HG03575 (cell line): ENCODE data around the gene WRNIP1.

Experiments used
- ATAC-seq: cut with Tn5 transposase; IDR thresholded peaks from one replicate; pipeline ENCODE4 v1.9.1; 2021; ENCODE audit not compliant: unreplicated experiment, insufficient number of reproducible peaks, low FRiP score; ENCODE audit errors: extremely low read depth

Gene WRNIP1

DNA sequence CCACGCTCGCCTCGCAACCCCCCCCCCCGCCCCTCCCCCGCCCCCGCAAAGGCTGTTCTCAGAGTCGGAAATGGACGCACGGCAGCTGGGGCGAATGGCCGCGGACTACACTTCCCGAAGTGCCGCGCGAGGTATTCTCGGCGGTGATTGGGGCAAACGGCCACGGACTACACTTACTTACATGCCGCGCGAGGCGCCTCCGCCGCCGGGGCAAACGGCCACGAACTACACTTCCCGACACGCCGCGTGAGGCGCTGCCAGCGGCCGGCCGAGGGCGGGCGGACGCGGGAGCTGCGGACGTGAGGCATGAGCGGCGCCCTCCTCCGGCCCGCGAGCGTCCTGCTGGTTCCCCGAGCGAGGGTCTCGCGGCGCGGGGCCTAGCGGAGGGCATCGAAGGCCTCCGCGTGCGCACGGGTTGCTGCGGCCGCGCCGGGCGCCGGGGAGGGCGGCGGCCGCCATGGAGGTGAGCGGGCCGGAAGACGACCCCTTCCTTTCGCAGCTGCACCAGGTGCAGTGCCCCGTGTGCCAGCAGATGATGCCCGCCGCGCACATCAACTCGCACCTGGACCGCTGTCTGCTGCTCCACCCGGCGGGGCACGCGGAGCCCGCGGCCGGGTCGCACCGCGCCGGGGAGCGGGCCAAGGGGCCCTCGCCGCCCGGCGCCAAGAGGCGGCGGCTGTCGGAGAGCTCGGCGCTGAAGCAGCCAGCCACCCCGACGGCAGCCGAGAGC lies at the start of gene WRNIP1:
TSS of gene WRNIP1 (plus strand) at position 228 of the 730 bp plus-strand sequence. CDS start at position 458, 230 bp downstream.
- ATAC-seq, result peak; percentile 71

DNA sequence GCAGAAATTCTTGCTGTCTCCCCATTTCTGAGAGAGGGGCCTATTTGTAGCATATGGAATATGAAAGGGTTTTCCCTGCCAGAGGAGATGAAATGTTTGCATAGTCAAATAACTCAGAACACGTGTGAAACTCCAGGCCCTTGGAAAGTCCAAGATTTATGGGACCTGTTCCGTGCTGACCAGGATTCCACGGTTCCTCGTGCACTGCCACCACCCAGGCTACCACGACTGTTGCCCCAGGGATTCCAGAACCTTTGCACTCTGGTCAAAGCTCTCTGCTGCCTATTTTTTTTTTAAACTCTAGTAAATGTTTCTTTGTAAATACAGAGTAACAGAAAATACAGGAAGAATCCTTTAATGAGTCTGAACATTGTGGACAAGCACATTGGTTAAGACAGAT lies 49.5 kb upstream of the WRNIP1 start:
- no peak for ATAC-seq

DNA sequence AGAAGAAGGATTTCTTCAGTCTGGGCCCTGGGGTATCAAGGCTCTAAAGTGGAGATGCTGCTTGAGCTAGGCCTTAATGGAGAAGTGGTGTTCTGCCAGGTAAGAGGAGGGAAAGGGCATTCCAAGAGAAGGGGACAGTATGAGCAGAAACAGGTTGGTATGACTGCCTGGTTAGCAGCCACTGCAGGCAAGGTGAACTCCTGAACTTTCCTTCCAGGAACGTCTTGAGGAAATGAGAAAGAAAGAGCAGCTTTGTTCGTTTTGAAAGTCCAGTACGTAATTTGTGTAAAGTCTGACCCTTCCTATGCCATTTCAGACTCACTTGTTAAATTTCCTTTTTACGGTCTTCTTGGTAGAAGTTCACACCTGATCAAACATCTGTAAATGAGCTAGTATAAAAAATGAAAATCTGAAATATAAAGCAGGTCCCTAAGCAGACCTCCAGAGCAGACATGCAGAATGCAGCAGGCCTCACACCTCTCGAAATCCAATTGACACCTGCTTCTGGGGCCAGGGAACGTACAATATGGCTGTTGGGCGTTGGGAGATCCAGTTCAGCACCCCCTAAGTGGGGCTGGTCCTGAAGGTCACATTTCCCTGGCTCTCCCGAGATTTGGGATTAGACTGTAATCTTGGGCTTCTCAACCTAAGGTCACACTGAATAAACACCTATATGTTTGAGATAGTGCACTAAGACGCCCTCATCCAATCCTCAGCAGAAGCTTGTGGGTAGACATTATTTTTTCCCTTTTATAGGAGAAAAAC lies 48.1 kb upstream of the WRNIP1 start:
- no peak for ATAC-seq

DNA sequence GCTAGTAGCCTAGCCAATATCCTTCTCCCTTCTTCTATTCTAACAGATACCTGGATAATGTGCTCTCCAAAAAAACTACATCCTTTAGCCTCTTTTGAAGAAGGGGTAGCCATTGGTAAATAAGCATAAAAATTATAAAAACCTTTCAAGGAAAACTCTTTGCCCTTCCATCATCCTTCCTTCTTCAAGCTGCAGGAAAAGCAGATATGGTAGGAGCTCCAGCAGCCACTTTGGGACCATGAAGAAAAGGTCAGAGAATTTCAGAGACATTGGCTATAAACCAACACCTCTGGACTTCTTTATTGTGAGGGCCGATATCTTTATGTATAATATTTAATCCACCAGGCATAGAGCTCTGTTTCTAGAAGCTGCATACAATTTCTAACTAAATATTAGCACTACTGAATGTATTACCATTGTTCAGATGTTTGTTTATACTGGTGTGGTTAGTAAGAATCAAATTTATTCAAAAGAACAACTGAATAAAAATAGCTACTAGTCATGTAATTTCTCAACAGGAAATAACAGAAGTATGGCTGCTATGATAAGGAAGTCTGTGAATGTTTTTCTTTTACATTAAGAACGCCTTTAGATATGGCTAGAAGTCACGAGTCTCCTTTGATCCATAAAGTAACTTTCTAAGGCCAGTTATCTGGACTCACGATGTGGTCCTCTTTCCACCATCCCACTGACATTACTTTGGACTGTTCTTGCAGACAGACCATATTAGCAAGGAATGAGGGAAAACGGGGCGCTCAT lies 46.7 kb upstream of the WRNIP1 start:
- ATAC-seq, result no peak

DNA sequence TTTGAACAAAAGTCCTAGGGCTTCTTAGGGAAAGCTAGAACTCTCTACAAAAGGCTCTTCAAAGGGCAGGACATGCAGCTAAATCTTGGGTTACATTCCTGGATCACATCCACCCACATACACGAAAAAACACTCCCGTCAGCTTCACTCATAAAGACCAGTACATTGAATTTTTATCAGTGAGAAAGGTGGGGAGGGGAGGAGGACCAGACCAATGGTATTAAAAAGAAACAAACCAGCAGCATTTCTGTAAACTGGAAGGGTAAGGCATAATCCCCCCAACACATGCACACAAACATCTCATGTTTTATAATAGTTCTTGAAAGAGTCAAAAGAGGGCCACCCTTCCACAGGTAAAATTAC lies 46.1 kb upstream of the WRNIP1 start:
- ATAC-seq, result no peak

DNA sequence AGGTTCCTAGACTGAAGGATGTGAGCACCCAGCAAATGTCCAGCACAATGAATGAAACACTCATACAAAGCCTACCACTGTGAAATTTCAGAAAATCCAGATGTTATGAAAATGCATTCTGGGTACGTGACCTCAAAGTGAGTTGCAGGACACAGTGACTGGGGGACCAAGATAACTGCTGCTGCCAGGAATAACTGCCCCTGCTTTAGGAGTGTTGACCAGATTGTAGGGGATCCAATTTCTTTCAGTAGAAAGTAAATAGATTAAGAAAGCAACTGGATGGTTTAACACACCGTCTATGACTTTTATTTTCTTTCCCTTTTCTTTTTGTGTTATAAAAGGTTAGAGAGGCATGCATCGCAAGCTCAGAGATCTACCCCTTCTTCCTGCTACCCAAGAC lies 44.0 kb upstream of the WRNIP1 start:
- no peak for ATAC-seq

DNA sequence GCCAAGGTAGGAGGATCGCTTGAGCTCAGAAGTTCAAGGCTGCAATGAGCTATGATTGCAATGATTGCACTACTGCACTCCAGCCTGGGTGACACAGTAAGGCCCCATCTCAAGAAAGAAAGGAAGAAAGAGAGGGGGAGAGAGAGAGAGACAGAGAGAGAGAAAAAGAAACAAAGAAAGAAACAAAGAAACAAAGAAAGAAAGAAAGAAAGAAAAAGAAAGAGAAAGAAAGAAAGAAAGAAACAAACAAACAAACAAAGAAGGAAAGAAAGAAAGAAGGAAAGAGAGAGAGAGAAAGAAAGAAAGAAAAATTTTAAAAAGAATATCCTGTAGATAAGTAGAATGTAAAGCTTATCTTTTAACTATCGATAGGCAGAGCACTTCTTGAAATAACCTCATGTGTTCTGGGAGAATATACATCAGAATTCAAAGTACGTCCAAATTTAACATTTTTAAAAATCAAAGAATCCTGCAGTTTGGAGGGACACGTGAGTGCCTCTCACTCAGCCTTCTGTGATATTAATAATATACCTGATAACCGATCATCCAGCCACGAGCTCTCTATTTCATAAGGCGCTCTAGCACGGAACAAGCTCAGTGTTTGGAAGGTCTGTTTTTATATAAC lies 39.7 kb upstream of the WRNIP1 start:
- no peak for ATAC-seq

DNA sequence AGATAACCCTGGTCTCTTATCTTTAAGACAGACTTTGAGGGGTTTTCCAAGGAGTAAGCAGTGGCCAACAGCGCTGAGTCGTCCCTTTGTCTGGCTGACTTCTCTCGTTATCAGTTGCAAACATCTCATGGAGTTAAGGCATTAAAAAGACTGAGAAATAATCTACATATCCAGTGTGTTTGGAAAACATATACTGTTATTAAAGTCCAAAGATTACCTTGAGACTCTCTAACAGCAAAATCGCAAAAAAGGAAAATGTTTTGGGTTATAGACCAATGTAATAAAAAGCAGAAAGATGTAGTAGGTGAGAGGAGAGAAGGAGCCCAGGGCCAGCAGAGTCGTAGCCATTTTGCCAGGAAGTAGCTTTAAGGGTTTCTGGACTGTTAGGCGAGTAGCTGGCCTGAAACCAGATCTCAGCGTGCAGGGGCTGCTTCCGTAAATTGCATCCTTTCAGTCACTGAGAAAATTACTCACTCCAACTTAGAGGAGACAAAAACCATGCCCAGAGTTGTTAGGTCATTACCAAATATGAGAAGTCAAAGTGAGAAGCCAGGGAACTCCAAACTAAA lies 39.1 kb upstream of the WRNIP1 start:
- no peak for ATAC-seq

DNA sequence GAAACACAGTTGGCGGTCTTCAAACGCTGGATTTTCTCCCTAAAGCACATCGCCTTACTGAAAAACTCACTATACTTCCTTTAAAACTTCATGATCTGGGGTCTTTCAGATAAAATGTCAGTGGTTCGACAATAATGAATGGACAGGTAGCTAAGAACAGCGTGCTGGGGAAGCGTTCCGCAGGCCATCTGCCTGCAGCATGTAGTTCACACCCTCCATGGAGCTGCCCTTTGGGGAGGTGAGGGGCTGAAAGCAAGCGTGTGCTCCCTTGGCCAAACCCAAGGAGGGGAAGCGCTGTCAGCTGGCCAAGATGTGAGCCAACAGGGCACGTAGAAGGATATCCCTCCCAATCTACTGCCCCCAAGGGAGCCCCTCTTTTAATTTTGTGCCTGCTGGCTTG lies 35.3 kb upstream of the WRNIP1 start:
- ATAC-seq, result no peak

DNA sequence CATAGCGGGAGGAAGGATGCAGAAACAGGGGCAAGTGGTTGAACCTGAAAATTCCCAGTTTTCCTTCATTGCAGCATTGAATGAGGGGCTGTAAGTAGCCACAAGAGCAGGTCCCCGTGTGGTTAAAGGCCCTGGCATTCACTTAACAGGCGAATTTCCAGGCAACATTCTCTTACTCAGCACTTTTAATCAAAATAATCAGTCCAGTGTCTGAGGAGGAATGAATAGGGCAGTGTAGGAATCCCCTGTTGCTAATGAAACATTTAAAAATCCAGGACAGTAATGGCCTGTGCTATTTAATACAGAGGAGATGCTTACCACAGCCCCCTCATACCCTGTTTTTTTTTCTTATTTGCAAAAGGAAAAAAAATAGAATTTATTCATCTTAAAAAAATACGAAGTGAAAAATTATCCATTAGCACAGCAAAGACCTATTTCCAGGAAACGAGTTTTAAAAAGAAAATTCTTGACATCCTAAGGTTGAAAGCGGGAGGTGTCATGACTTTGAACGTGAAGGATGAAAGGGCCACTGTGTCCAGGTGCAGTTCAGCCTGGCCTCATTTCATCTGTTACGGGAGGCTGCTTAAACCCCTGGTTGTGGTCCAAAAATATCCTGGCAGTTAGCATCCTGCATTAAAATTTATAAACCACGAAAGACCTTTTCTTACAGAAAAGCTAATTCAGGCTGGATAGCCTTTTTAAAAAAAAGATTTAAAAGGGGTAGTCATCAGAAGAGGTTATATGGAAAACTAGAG lies 34.7 kb upstream of the WRNIP1 start:
- no peak for ATAC-seq

DNA sequence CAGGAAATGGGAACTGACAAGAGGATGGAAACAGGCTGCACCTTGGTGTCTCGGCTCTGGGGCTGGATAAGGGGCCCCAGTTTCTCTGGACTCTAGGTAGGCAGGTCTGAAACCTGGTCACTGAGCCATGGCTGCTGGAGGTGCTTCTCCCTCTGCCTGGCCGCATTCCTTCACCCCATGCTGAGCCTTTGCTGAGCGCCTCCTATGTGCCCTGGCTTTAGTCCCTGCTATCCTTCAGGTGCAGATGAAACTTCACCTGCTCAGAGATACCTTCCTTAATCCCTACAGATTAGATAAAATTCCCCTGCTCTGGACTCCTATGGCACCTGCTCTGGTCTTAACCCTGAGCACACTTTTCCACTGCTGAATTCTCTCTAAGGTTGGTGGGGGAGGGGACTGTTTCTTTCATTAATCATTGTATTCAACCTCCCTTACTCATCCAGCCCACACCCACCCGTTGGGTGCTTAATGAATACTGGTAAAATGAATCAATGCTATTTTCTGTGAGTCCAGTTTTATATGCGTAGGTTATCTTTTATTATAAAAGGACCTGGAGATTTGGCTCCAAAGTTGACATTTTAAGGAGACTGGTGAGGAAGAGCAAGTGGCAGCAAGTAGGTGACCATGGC lies 33.8 kb upstream of the WRNIP1 start:
- no peak for ATAC-seq

DNA sequence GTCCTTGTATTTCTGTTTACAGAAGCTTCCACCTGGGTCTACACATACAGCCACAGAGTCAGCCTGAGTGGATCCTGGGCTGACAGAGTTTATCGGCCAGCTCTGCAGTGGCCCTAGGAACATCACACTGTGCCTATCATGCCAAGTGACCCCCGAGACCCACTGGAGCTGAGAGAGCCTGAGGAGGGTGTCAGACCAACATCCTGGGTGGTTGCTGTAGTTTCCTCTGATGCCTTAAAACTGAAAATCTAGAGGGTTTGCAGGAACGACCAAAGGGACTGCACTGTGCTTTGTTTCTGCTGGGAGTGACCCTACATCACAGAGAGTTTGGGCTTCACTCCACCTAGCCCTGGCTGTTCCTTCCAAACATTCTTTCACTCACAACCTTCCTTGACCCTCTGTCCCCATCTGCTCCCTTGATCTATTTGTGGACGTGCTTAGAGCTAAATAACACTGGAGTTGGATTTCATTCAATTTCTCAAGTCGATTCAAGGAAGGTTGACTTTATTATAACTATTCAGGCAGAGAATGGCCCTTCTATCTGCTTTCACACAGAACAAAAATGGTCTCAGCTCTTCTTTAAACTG lies 32.6 kb upstream of the WRNIP1 start:
- ATAC-seq, result no peak

DNA sequence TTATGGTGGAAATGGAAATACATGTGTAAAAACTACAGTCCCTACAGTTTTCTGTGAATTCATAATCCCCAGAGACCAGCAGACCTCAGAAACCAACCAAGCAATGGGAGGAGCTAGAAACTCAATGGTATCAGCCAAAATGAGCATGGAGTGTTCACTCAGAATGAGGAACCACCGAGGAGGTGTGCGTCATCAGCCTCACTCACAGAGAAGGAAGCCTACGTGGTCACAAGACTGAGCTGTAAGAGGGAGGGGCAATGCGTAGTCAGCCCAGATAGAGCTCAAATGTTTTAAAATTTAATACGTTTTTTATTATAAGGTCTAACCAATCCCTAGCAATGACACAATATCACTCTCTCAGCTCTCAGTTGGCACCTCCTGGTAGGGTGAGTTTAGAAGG lies 31.9 kb upstream of the WRNIP1 start:
- no peak for ATAC-seq

DNA sequence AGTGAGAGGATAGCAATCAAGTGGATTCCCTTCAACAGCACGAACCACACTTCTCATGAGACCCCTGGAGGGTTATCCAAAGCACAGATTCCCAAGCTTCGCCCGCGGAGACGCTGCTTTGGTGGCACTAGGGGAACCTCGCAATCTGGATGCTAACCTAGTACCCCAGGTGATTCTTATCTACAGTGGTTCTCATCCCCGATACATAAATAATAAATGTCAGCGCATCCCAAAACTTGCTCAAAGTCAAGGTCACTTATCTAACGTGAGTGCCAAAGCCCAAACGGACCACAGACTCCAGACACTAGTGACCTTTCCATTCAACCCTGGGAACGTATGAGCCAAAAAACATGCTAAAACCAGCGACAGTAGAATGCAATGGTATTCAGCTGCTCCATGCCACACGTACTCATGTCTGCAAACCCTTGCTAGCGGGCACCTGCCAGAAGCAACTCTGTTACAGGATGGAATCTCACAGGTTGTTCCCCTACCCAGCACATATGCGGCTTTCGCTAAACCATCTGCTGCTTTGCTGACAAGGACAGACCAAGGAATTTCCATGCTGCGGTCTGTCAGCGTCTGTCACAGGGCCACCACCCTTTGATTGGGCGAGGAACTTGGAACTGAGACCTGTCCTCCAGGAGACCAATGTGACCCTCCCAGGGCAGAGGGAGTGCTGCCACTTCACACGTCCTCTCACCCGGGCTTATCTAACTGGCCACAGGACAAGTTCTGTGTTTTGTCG lies 31.3 kb upstream of the WRNIP1 start:
- no peak for ATAC-seq

DNA sequence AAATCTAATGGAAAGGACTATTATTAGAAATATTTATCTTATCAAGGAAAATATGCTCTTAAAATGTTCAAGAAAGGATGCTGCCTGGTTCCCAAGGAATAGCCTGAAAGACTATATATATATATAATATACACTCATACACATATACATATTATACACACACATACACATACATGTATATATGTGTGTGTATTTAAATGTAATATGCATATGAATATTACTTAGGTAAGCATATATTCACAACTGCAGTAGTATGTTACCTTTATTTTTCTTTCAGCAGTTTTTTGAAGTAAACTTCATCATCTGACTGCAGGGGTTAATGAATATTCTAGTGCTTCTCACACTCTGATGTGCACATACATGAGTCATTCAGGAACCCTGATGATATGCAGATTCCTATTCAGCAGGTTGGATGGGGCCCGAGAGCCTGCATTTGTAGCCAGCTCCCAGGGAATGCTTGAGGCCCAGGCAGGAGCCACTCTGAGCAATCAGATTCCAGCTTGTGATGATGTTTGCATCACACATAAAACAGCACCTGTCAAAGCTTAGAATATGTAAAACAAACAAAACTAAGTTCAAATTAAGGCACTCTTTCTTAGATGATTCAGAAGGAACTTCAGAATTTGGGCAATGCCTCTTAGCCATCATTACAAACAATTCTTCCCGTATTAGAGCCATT lies 30.6 kb upstream of the WRNIP1 start:
- ATAC-seq, result no peak

DNA sequence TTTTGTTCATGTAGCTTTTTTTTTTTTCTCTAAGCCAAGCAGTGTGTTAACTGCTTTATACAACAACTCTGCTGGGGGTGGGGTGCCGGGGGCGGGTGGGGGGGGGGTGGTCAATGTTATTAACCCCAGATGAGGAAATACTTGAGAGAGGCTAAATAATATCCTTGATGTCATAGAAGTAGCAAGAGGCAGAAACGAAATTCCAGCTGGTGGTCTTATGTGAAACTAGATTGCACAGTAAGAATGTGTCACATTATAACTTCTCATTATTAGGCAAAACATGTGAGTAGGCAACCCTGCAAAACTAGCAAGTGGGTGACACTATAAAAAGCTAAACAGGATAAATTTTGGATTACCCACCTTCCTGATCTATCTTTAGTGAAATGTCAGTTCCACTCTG lies 27.3 kb upstream of the WRNIP1 start:
- ATAC-seq, result no peak
